IMR-90 (cell line): Measurements from ENCODE around the gene MYOF. TPM values are rescaled to one million over a fixed set of nuclear protein-coding genes. Genes with fewer than 3 reads are reported as not detected.

Experiments
- ATAC-seq: fragments of 200-7000 bp; cut with Tn5 transposase; 2 replicates; pipeline ENCODE4 v1.9.1; 2020; ENCODE audit warnings: low read depth, mild to moderate bottlenecking, moderate library complexity
- BruUV-seq: library from RNA; stranded (reverse); fragments of 400-500 nt; replicated peaks from 2 replicates; lab custom pipeline; 2021; lab: Mats Ljungman, UMichigan
- CTCF ChIA-PET: fragments of 300-600 bp; formaldehyde crosslinking; extraction: SDS; loops from one replicate; lab custom pipeline; 2021; ENCODE audit warnings: antibody characterized with exemption; lab: Yijun Ruan, JAX
- POLR2A ChIA-PET: fragments of 300-600 bp; sonication (Branson Sonifier 250); formaldehyde crosslinking; loops from one replicate; lab custom pipeline; 2022; ENCODE audit warnings: antibody characterized with exemption; ENCODE audit not compliant: unreplicated experiment; lab: Charles Lee
- DNase-seq: peaks from one replicate; pipeline ENCODE4 v3.0.0; 2013
- H2AFZ ChIP-seq: replicated peaks from 2 replicates; pipeline ENCODE3; 2013; ENCODE audit warnings: low read length, mild to moderate bottlenecking; ENCODE audit not compliant: poor library complexity
- H2AK5ac ChIP-seq: 2 replicates; pipeline ENCODE4 v1.6.1; 2013; ENCODE audit warnings: low read depth, low read length, inconsistent platforms
- H2AK9ac ChIP-seq: replicated peaks from 2 replicates; pipeline ENCODE3; 2013; ENCODE audit warnings: mild to moderate bottlenecking, low read depth, low read length, moderate library complexity; ENCODE audit not compliant: poor library complexity
- H2BK120ac ChIP-seq: 2 replicates; pipeline ENCODE4 v1.6.1; 2013; ENCODE audit warnings: low read depth, low read length, inconsistent platforms
- H2BK15ac ChIP-seq: 3 replicates; pipeline ENCODE4 v1.6.1; 2013; ENCODE audit warnings: low read depth, low read length, inconsistent platforms
- H2BK20ac ChIP-seq: 2 replicates; pipeline ENCODE4 v1.6.1; 2013; ENCODE audit warnings: low read depth, mild to moderate bottlenecking, inconsistent platforms, low read length, moderate library complexity
- H2BK5ac ChIP-seq: 2 replicates; pipeline ENCODE4 v1.6.1; 2013; ENCODE audit warnings: mild to moderate bottlenecking, low read depth, low read length, inconsistent platforms; ENCODE audit not compliant: poor library complexity, severe bottlenecking
- H3K14ac ChIP-seq: replicated peaks from 2 replicates; pipeline ENCODE4 v1.6.1; 2013; ENCODE audit warnings: low read depth, low read length, inconsistent platforms
- H3K18ac ChIP-seq: 2 replicates; pipeline ENCODE4 v1.6.1; 2013; ENCODE audit warnings: low read depth, low read length, control low read depth
- H3K23ac ChIP-seq: 2 replicates; pipeline ENCODE4 v1.6.1; 2013; ENCODE audit warnings: low read depth, low read length, inconsistent platforms
- H3K27ac ChIP-seq: 2 replicates; pipeline ENCODE4 v1.5.1; 2013; ENCODE audit warnings: mild to moderate bottlenecking, control low read depth, low read length; ENCODE audit not compliant: insufficient read depth
- H3K27me3 ChIP-seq: 2 replicates; pipeline ENCODE4 v1.6.1; 2013; ENCODE audit warnings: low read length; ENCODE audit not compliant: control insufficient read depth, insufficient read depth
- H3K36me3 ChIP-seq: 2 replicates; pipeline ENCODE4 v1.6.1; 2013; ENCODE audit warnings: low read length, mixed read lengths; ENCODE audit not compliant: control insufficient read depth, insufficient read depth
- H3K4ac ChIP-seq: 2 replicates; pipeline ENCODE4 v1.6.1; 2013; ENCODE audit warnings: low read depth, low read length, inconsistent platforms
- H3K4me1 ChIP-seq: 2 replicates; pipeline ENCODE4 v1.6.1; 2013; ENCODE audit warnings: low read length, mixed read lengths; ENCODE audit not compliant: control insufficient read depth, insufficient read depth
- H3K4me2 ChIP-seq: 2 replicates; pipeline ENCODE4 v1.6.1; 2013; ENCODE audit warnings: low read depth, mild to moderate bottlenecking, control low read depth, low read length, moderate library complexity
- H3K4me3 ChIP-seq: 2 replicates; pipeline ENCODE4 v1.5.1; 2013; ENCODE audit warnings: low read depth, mild to moderate bottlenecking, control low read depth, low read length, moderate library complexity; ENCODE audit not compliant: insufficient read depth
- H3K56ac ChIP-seq: 2 replicates; pipeline ENCODE4 v1.6.1; 2013; ENCODE audit warnings: low read length, inconsistent platforms; ENCODE audit not compliant: insufficient read depth; ENCODE audit errors: extremely low read depth
- H3K79me1 ChIP-seq, 2 experiments: 2 replicates each; pipeline ENCODE4 v1.6.1; 2013; ENCODE audit warnings: low read length in 2 of 2, inconsistent platforms in 1 of 2, low read depth in 1 of 2
- H3K9ac ChIP-seq: 2 replicates; pipeline ENCODE4 v1.6.1; 2013; ENCODE audit warnings: low read depth, low read length, control low read depth
- H3K9me1 ChIP-seq: 2 replicates; pipeline ENCODE4 v1.6.1; 2013; ENCODE audit warnings: low read length, inconsistent platforms; ENCODE audit not compliant: insufficient read depth
- H3K9me3 ChIP-seq: 2 replicates; pipeline ENCODE4 v1.6.1; 2013; ENCODE audit warnings: low read length; ENCODE audit not compliant: control insufficient read depth, insufficient read depth
- H4K20me1 ChIP-seq: 2 replicates; pipeline ENCODE4 v1.6.1; 2013; ENCODE audit warnings: low read length, inconsistent platforms; ENCODE audit not compliant: insufficient read depth
- H4K5ac ChIP-seq: 2 replicates; pipeline ENCODE4 v1.6.1; 2013; ENCODE audit warnings: mild to moderate bottlenecking, low read depth, low read length, control low read depth
- H4K8ac ChIP-seq, 2 experiments: 2 replicates each; pipeline ENCODE4 v1.6.1; 2013; ENCODE audit warnings: low read depth in 2 of 2, low read length in 2 of 2, control low read depth in 1 of 2, inconsistent platforms in 1 of 2
- H4K91ac ChIP-seq: 2 replicates; pipeline ENCODE4 v1.6.1; 2013; ENCODE audit warnings: low read depth, low read length, inconsistent platforms; ENCODE audit not compliant: insufficient read depth
- BHLHE40 ChIP-seq: fragments of 150-350 bp; IDR thresholded peaks from 2 replicates; pipeline ENCODE4 v1.6.1; 2016; ENCODE audit warnings: mild to moderate bottlenecking, low read depth, low read length
- CEBPB ChIP-seq: IDR thresholded peaks from 2 replicates; pipeline ENCODE4 v1.6.1; 2012; ENCODE audit warnings: low read depth, low read length, improper control_type of control experiment
- CHD1 ChIP-seq: IDR thresholded peaks from 2 replicates; pipeline ENCODE4 v1.6.1; 2012; ENCODE audit warnings: low read depth, low read length, improper control_type of control experiment
- MAFK ChIP-seq: IDR thresholded peaks from 2 replicates; pipeline ENCODE4 v1.6.1; 2012; ENCODE audit warnings: low read depth, low read length, improper control_type of control experiment
- NFE2L2 ChIP-seq: fragments of 150-350 bp; IDR thresholded peaks from 2 replicates; pipeline ENCODE4 v1.6.1; 2016; ENCODE audit warnings: low read depth, mild to moderate bottlenecking, low read length
- RAD21 ChIP-seq: IDR thresholded peaks from 2 replicates; pipeline ENCODE4 v1.6.1; 2012; ENCODE audit warnings: low read length, improper control_type of control experiment
- RCOR1 ChIP-seq: IDR thresholded peaks from 2 replicates; pipeline ENCODE4 v1.6.1; 2012; ENCODE audit warnings: mild to moderate bottlenecking, low read length, improper control_type of control experiment; ENCODE audit not compliant: insufficient replicate concordance
- WGBS, 2 experiments: methylation state at CpG; one replicate each; pipeline versions ENCODE4 v1.1.5 to v1.1.7; 2013; ENCODE audit warnings: missing lambda C conversion rate in 2 of 2; ENCODE audit not compliant: insufficient read length in 1 of 2; ENCODE audit errors: extremely low coverage in 2 of 2; 5-methylcytosine and 5-hydroxymethylcytosine counted together
- dilution Hi-C: fragments of 300-500 bp; cut with HindIII; formaldehyde crosslinking; loops from one replicate; pipeline ENCODE4 v1.14.3; 2018; ENCODE audit warnings: low sequenced_read_pairs; ENCODE audit not compliant: unreplicated experiment
- in situ Hi-C: fragments of 300-500 bp; cut with MboI; formaldehyde crosslinking; loops from 3 replicates; pipeline ENCODE4 v1.14.3; 2019; ENCODE audit warnings: low sequenced_read_pairs, inconsistent platforms, mixed read lengths
- intact Hi-C: fragments of 100-400 bp; cut with micrococcal nuclease; formaldehyde crosslinking; loops from 2 replicates; pipeline ENCODE4 v1.10.0; 2022
- polyA plus RNA-seq, 3 experiments: library from polyadenylated mRNA; depleted of rRNA; stranded (reverse); fragments of >200 nt; gene quantifications; 2 replicates each; pipeline ENCODE4 v1.2.3, GENCODE V29; 2012; ENCODE audit warnings: low replicate concordance in 1 of 3
- total RNA-seq: library from RNA; depleted of rRNA; stranded (reverse); fragments of >200 nt; gene quantifications from 2 replicates; pipeline ENCODE4 v1.2.3, GENCODE V29; 2012

The MYOF gene
- total and polyA plus RNA-seq, 2 of the 4 experiments (the other 2 are of a cell fraction) = 221 to 281 TPM

DNA sequence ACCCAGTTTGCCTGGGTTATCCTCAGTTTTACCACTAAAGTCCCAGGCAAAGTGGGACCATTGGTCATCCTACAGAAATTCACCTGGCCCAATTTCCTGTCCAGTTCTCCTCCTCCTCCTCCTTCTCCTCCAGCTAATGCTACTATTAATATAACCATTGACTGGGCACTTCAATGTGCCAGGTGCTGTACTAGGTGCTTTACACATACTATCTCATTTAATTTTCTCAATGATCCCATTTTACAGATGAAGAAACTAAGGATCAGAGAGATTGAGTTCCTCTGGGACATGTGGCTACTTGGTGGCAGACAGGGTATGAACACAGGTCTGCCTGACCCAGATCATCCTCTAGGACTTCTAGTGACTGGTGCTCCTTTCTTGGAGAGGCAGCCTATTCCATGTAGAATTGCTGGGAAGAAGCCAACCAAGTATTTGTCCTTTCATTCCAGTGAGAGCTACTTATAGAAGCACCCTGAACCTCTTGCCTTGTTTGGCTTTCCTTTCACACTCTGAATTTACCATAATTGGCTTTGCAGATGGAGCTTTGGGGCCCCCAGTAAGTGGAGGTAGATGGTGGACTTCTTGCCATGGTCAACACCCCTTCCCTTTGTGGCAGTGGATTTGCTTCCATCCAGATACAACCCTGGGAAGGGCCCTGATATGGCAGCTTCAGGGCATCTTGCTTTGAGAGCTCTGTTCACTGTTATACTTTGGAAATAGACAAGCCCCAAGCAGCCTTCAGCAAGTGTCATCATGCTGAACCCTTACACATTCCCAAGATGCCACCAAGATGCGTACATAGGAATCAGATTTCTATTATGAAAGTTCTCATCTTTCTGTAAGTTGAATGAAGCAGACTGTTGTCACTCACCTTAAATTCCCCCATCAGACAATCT, 78.7 kb downstream of the MYOF start:
- intact Hi-C loops (no loop called here), in situ Hi-C loops (no loop called here), dilution Hi-C loops (no loop called here)
- Histone ChIP-seq H3K9ac (no peak overlapping the region), H2BK120ac (no peak overlapping the region; the same call in 1 of the 2 replicates), H4K8ac (peak overlapping the region; percentile 20 to 77; a peak in 3 of 4 replicates), H3K4me1 (peaks cover 15% of the 10 kb centered on the region), H3K56ac (no peak overlapping the region), H3K4me3 (no peak overlapping the region), H4K91ac (peak overlapping the region; percentile 59; the same call in 1 of the 2 replicates), H2AK5ac (peak overlapping the region; percentile 35; the same call in 1 of the 2 replicates), H2BK15ac (peak overlapping the region; percentile 10; the same call in 1 of the 3 replicates), H3K79me1 (peaks cover 39 to 68% of the 10 kb centered on the region in 2 experiments), H3K27me3 (no peaks in the 10 kb centered on the region), H3K36me3 (peaks cover 48% of the 10 kb centered on the region), H4K5ac (peak overlapping the region; percentile 37), H2AFZ (no peak overlapping the region), H2BK20ac (no peak overlapping the region), H3K23ac (peak overlapping the region; percentile 19; the same call in 1 of the 2 replicates), H2BK5ac (peak overlapping the region; percentile 70), H3K4ac (peak overlapping the region; percentile 60; the same call in 1 of the 2 replicates), H3K4me2 (no peak overlapping the region), H3K9me1 (peaks cover 20% of the 10 kb centered on the region), H3K27ac (peak overlapping the region; percentile 64; the same call in 1 of the 2 replicates), H4K20me1 (no peaks in the 10 kb centered on the region), H3K9me3 (no peaks in the 10 kb centered on the region), H3K18ac (peak overlapping the region; percentile 66), H2AK9ac (peak overlapping the region; percentile 80), H3K14ac (peak overlapping the region; percentile 20; the same call in 1 of the 2 replicates)
- ChIA-PET CTCF (interaction anchor here (1.1 kb wide), 1 partner anchor 20 kb away, joined by 3 read pairs; no protein-coding TSS in a partner anchor), POLR2A (no interaction called here)
- no TSS peak for BruUV-seq
- ATAC-seq = peak; percentile 53
- DNase-seq = no peak
- TF ChIP-seq NFE2L2 (no peak), RAD21 (no peak), CEBPB (no peak), BHLHE40 (no peak), MAFK (no peak), RCOR1 (no peak), CHD1 (no peak)
- WGBS, 2 experiments = no CpG with 5 or more reads among the region's 1 CpG
